PC-9 (cell line): ENCODE data around the gene MOV10.

Source experiments
- EZH2 ChIP-seq: fragments of 200-600 bp; sonication (generic); IDR thresholded peaks from 2 replicates; pipeline ENCODE4 v1.8.0; 2017; ENCODE audit warnings: antibody characterized with exemption, low read depth
- TF ChIP-seq, protein P1 (sequence below): fragments of 200-600 bp; sonication (generic); conservative IDR thresholded peaks from 2 replicates; pipeline ENCODE4 v1.6.1; 2017; ENCODE audit warnings: mixed run types, antibody characterized with exemption, mild to moderate bottlenecking, moderate library complexity

DNA sequence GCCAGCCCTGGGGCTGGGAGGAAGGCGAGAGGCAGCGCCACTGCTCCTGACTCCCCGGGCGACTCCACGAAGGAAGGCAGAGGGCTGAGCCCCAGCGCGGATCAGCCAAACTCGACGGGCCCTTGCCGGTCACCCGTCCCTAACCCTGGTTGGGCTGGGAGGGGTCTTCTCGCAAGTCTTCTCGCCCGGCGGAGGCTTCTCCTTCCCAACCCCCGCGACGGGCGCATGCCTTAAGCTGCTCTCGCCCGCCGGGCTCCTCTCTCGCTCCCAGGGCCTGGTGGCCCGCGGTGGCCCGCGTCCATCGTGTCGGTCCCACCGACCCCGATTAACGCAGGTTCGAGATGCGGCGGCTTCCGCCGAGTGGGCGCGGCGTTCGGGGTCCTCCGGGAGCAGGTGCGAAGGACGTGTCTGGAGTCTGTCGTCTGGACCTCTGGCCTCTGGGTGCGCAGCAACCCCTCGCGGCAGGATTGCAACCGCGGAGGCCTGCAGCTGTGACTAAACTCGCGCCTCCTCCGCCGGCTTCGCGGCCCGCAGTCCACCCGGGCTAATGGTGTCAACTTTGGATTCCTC is 69.6 kb downstream of the MOV10 start:
- TF ChIP-seq, protein P1, sequence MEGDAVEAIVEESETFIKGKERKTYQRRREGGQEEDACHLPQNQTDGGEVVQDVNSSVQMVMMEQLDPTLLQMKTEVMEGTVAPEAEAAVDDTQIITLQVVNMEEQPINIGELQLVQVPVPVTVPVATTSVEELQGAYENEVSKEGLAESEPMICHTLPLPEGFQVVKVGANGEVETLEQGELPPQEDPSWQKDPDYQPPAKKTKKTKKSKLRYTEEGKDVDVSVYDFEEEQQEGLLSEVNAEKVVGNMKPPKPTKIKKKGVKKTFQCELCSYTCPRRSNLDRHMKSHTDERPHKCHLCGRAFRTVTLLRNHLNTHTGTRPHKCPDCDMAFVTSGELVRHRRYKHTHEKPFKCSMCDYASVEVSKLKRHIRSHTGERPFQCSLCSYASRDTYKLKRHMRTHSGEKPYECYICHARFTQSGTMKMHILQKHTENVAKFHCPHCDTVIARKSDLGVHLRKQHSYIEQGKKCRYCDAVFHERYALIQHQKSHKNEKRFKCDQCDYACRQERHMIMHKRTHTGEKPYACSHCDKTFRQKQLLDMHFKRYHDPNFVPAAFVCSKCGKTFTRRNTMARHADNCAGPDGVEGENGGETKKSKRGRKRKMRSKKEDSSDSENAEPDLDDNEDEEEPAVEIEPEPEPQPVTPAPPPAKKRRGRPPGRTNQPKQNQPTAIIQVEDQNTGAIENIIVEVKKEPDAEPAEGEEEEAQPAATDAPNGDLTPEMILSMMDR: no peak
- no peak for TF ChIP-seq EZH2
